WTC11 (cell line): ENCODE measurements around the gene ELMO1. TPM values are rescaled to one million over a fixed set of nuclear protein-coding genes. Genes with fewer than 3 reads are reported as not detected.

Experiments used
- ATAC-seq: fragments of 200-7000 bp; cut with Tn5 transposase; 2 replicates; pipeline ENCODE4 v1.10.0; 2021; ENCODE audit warnings: mild to moderate bottlenecking, moderate library complexity
- CTCF ChIA-PET: fragments of 300-600 bp; sonication (Branson Sonifier 250); formaldehyde crosslinking; loops from one replicate; lab custom pipeline; 2021; ENCODE audit warnings: antibody characterized with exemption; lab: Charles Lee
- POLR2A ChIA-PET: fragments of 350-600 bp; sonication (Branson Sonifier 250); formaldehyde crosslinking; loops from one replicate; lab custom pipeline; 2021; ENCODE audit warnings: antibody characterized with exemption; lab: Charles Lee
- DNase-seq: peaks from one replicate; pipeline ENCODE4 v3.0.0; 2021; ENCODE audit warnings: low spot score
- H3K27ac Mint-ChIP-seq: 2 replicates; pipeline ENCODE4 v1.8.0; 2021; ENCODE audit warnings: mixed read lengths
- H3K27me3 Mint-ChIP-seq: 2 replicates; pipeline ENCODE4 v1.8.0; 2021; ENCODE audit warnings: low read depth, mild to moderate bottlenecking, moderate library complexity, mixed read lengths
- H3K36me3 Mint-ChIP-seq: 2 replicates; pipeline ENCODE4 v1.8.0; 2021; ENCODE audit warnings: mixed read lengths
- H3K4me1 Mint-ChIP-seq: 2 replicates; pipeline ENCODE4 v1.8.0; 2022; ENCODE audit warnings: mixed read lengths
- H3K4me3 Mint-ChIP-seq: 2 replicates; pipeline ENCODE4 v1.8.0; 2021; ENCODE audit warnings: mild to moderate bottlenecking, moderate library complexity, mixed read lengths
- H3K9me3 Mint-ChIP-seq: 2 replicates; pipeline ENCODE4 v1.8.0; 2021; ENCODE audit warnings: mixed read lengths
- CBFB ChIP-seq: sonication (generic); formaldehyde crosslinking; IDR thresholded peaks from 2 replicates; pipeline ENCODE4 v1.8.1; 2022; ENCODE audit warnings: mild to moderate bottlenecking, low read depth, missing genetic modification reagents
- KAT7 ChIP-seq: sonication (generic); formaldehyde crosslinking; IDR thresholded peaks from 2 replicates; pipeline ENCODE4 v1.8.1; 2023; ENCODE audit warnings: missing genetic modification reagents, mild to moderate bottlenecking, borderline replicate concordance
- MXD4 ChIP-seq: fragments of 250-450 bp; sonication (Bioruptor Pico); IDR thresholded peaks from 2 replicates; pipeline ENCODE4 v1.8.0; 2021; ENCODE audit warnings: mild to moderate bottlenecking, moderate library complexity, borderline replicate concordance
- NFYB ChIP-seq: sonication (generic); formaldehyde crosslinking; conservative IDR thresholded peaks from 2 replicates; pipeline ENCODE4 v1.8.0; 2022; ENCODE audit warnings: low read depth, missing genetic modification reagents
- PRRX2 ChIP-seq: fragments of 250-450 bp; sonication (Bioruptor Pico); IDR thresholded peaks from 2 replicates; pipeline ENCODE4 v1.8.0; 2021; ENCODE audit warnings: mild to moderate bottlenecking
- RELA ChIP-seq: sonication (generic); formaldehyde crosslinking; IDR thresholded peaks from 2 replicates; pipeline ENCODE4 v1.8.1; 2022; ENCODE audit warnings: missing genetic modification reagents, mild to moderate bottlenecking, borderline replicate concordance
- SMAD3 ChIP-seq: sonication (generic); formaldehyde crosslinking; IDR thresholded peaks from 2 replicates; pipeline ENCODE4 v1.8.0; 2022; ENCODE audit warnings: missing genetic modification reagents, mild to moderate bottlenecking, borderline replicate concordance
- SMAD4 ChIP-seq: sonication (generic); formaldehyde crosslinking; IDR thresholded peaks from 2 replicates; pipeline ENCODE4 v1.8.0; 2022; ENCODE audit warnings: mild to moderate bottlenecking, missing genetic modification reagents
- TCF7 ChIP-seq: sonication (generic); formaldehyde crosslinking; IDR thresholded peaks from 2 replicates; pipeline ENCODE4 v1.8.0; 2022; ENCODE audit warnings: mild to moderate bottlenecking, low read depth, missing genetic modification reagents, moderate library complexity
- TP53 ChIP-seq: sonication (generic); formaldehyde crosslinking; IDR thresholded peaks from 2 replicates; pipeline ENCODE4 v1.8.1; 2023; ENCODE audit warnings: mild to moderate bottlenecking, missing genetic modification reagents
- ZNF232 ChIP-seq: sonication (generic); formaldehyde crosslinking; IDR thresholded peaks from 2 replicates; pipeline ENCODE4 v1.8.0; 2022; ENCODE audit warnings: mild to moderate bottlenecking, missing genetic modification reagents
- ZNF263 ChIP-seq: sonication (generic); formaldehyde crosslinking; IDR thresholded peaks from 2 replicates; pipeline ENCODE4 v1.8.1; 2022; ENCODE audit warnings: low read depth, mild to moderate bottlenecking, moderate library complexity, missing genetic modification reagents
- ZNF396 ChIP-seq: fragments of 250-450 bp; sonication (Bioruptor Pico); IDR thresholded peaks from 2 replicates; pipeline ENCODE4 v1.8.0; 2021; ENCODE audit warnings: mild to moderate bottlenecking, moderate library complexity, borderline replicate concordance
- total RNA-seq: library from RNA; stranded (reverse); gene quantifications from 3 replicates; pipeline ENCODE4 v1.2.3, GENCODE V29; 2021
- TF ChIP-seq, protein P1 (sequence below): sonication (generic); formaldehyde crosslinking; IDR thresholded peaks from 2 replicates; pipeline ENCODE4 v1.8.0; 2023; ENCODE audit warnings: mild to moderate bottlenecking, missing genetic modification reagents
- TF ChIP-seq, protein P2 (sequence below): sonication (generic); formaldehyde crosslinking; IDR thresholded peaks from 2 replicates; pipeline ENCODE4 v1.8.0; 2022; ENCODE audit warnings: mild to moderate bottlenecking, missing genetic modification reagents
- TF ChIP-seq, protein P3 (sequence below): sonication (generic); formaldehyde crosslinking; IDR thresholded peaks from 2 replicates; pipeline ENCODE4 v1.8.1; 2022; ENCODE audit warnings: low read depth, missing genetic modification reagents, borderline replicate concordance
- TF ChIP-seq, protein P4 (sequence below): sonication (generic); formaldehyde crosslinking; IDR thresholded peaks from 2 replicates; pipeline ENCODE4 v1.8.0; 2023; ENCODE audit warnings: missing genetic modification reagents, mild to moderate bottlenecking, borderline replicate concordance
- TF ChIP-seq, protein P5 (sequence below): sonication (generic); formaldehyde crosslinking; IDR thresholded peaks from 2 replicates; pipeline ENCODE4 v1.8.1; 2022; ENCODE audit warnings: missing genetic modification reagents, borderline replicate concordance
- TF ChIP-seq, protein P6 (sequence below): fragments of 250-450 bp; sonication (Bioruptor Pico); IDR thresholded peaks from 2 replicates; pipeline ENCODE4 v1.9.0; 2021; ENCODE audit warnings: mild to moderate bottlenecking
- TF ChIP-seq, protein P7 (sequence below): fragments of 200-600 bp; IDR thresholded peaks from 2 replicates; pipeline ENCODE4 v1.8.0; 2022; ENCODE audit warnings: antibody characterized with exemption

The ELMO1 gene
- total RNA-seq, 1 experiment from 2014 or later: 19.4 TPM

DNA sequence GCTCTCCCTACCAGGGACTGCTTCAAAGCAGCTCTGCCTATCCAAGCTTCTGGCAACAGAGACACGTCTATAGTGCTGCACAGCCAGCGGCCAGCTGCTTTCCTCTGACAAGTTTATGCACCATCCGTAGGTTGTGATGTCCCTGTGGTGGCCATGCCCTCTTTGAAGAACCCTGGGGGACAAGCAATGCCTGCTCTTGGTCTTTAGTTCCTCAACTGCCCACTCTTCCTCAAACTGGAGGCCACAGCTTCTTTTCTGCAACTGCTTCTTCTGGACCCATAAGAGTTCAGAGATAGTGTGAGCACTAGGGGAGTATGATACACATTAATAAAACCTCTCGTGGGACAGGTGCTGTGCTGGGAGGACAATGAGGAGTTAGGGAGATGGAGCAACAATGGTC is 164.9 kb downstream of the ELMO1 start:
- H3K9me3 Mint-ChIP-seq: peaks cover 3% of the 10 kb centered on the region; the same call in 1 of the 2 replicates
- ChIA-PET CTCF (interaction anchor here (1.0 to 3.9 kb wide), 5 partner anchors 35 to 212 kb away, joined by 3 to 17 read pairs (median 4); no protein-coding TSS in a partner anchor), POLR2A (no interaction called here)
- H3K27me3 Mint-ChIP-seq: no peaks in the 10 kb centered on the region
- H3K36me3 Mint-ChIP-seq: no peaks in the 10 kb centered on the region
- ATAC-seq: no peak
- peaks cover 44% of the 10 kb centered on the region for H3K4me1 Mint-ChIP-seq
- DNase-seq: no peak
- no peak overlapping the region for H3K27ac Mint-ChIP-seq
- no peak overlapping the region for H3K4me3 Mint-ChIP-seq
- TF ChIP-seq KAT7 (no peak), CBFB (CRISPR knock-in tag) (no peak), RELA (CRISPR knock-in tag) (no peak), MXD4 (CRISPR knock-in tag) (no peak), TP53 (no peak), NFYB (CRISPR knock-in tag) (no peak), SMAD4 (no peak), PRRX2 (no peak)
- TF ChIP-seq, protein P1, sequence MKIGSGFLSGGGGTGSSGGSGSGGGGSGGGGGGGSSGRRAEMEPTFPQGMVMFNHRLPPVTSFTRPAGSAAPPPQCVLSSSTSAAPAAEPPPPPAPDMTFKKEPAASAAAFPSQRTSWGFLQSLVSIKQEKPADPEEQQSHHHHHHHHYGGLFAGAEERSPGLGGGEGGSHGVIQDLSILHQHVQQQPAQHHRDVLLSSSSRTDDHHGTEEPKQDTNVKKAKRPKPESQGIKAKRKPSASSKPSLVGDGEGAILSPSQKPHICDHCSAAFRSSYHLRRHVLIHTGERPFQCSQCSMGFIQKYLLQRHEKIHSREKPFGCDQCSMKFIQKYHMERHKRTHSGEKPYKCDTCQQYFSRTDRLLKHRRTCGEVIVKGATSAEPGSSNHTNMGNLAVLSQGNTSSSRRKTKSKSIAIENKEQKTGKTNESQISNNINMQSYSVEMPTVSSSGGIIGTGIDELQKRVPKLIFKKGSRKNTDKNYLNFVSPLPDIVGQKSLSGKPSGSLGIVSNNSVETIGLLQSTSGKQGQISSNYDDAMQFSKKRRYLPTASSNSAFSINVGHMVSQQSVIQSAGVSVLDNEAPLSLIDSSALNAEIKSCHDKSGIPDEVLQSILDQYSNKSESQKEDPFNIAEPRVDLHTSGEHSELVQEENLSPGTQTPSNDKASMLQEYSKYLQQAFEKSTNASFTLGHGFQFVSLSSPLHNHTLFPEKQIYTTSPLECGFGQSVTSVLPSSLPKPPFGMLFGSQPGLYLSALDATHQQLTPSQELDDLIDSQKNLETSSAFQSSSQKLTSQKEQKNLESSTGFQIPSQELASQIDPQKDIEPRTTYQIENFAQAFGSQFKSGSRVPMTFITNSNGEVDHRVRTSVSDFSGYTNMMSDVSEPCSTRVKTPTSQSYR (CRISPR knock-in tag): no peak
- TF ChIP-seq, all 79 proteins: peak for 0

DNA sequence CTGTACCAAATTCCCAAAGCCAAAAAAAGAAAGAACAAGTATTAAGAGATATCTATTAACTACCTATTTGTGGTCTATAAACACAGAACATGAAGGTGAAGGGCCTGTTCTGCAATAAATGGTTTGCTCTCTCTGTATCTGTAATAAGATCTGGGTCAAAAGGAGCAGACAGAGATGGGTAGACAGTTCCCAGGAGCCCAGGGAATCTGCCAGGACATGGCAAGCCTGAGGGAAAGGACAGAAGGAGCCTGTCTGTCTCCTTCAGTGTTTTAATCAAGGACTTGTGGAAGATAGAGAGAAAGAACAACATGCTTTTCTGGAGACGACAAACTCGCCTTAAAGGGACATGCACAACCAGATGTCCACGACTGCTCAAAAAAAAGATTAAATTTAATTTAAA is 165.7 kb downstream of the ELMO1 start:
- peaks cover 44% of the 10 kb centered on the region for H3K4me1 Mint-ChIP-seq
- H3K4me3 Mint-ChIP-seq: no peak overlapping the region
- peaks cover 3% of the 10 kb centered on the region; the same call in 1 of the 2 replicates for H3K9me3 Mint-ChIP-seq
- ChIA-PET POLR2A (no interaction called here), CTCF (interaction anchor here (1.9 to 3.9 kb wide), 3 partner anchors 14 to 209 kb away, joined by 5 to 17 read pairs (median 7); no protein-coding TSS in a partner anchor)
- H3K27me3 Mint-ChIP-seq: no peaks in the 10 kb centered on the region
- ATAC-seq: no peak
- TF ChIP-seq, protein P2, sequence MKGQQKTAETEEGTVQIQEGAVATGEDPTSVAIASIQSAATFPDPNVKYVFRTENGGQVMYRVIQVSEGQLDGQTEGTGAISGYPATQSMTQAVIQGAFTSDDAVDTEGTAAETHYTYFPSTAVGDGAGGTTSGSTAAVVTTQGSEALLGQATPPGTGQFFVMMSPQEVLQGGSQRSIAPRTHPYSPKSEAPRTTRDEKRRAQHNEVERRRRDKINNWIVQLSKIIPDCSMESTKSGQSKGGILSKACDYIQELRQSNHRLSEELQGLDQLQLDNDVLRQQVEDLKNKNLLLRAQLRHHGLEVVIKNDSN: no peak
- TF ChIP-seq ZNF396 (CRISPR knock-in tag) (no peak), ZNF232 (CRISPR knock-in tag) (no peak), SMAD3 (CRISPR knock-in tag) (no peak), ZNF263 (no peak), TCF7 (no peak)
- TF ChIP-seq, protein P3, sequence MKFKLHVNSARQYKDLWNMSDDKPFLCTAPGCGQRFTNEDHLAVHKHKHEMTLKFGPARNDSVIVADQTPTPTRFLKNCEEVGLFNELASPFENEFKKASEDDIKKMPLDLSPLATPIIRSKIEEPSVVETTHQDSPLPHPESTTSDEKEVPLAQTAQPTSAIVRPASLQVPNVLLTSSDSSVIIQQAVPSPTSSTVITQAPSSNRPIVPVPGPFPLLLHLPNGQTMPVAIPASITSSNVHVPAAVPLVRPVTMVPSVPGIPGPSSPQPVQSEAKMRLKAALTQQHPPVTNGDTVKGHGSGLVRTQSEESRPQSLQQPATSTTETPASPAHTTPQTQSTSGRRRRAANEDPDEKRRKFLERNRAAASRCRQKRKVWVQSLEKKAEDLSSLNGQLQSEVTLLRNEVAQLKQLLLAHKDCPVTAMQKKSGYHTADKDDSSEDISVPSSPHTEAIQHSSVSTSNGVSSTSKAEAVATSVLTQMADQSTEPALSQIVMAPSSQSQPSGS (CRISPR knock-in tag): no peak
- TF ChIP-seq, protein P4, sequence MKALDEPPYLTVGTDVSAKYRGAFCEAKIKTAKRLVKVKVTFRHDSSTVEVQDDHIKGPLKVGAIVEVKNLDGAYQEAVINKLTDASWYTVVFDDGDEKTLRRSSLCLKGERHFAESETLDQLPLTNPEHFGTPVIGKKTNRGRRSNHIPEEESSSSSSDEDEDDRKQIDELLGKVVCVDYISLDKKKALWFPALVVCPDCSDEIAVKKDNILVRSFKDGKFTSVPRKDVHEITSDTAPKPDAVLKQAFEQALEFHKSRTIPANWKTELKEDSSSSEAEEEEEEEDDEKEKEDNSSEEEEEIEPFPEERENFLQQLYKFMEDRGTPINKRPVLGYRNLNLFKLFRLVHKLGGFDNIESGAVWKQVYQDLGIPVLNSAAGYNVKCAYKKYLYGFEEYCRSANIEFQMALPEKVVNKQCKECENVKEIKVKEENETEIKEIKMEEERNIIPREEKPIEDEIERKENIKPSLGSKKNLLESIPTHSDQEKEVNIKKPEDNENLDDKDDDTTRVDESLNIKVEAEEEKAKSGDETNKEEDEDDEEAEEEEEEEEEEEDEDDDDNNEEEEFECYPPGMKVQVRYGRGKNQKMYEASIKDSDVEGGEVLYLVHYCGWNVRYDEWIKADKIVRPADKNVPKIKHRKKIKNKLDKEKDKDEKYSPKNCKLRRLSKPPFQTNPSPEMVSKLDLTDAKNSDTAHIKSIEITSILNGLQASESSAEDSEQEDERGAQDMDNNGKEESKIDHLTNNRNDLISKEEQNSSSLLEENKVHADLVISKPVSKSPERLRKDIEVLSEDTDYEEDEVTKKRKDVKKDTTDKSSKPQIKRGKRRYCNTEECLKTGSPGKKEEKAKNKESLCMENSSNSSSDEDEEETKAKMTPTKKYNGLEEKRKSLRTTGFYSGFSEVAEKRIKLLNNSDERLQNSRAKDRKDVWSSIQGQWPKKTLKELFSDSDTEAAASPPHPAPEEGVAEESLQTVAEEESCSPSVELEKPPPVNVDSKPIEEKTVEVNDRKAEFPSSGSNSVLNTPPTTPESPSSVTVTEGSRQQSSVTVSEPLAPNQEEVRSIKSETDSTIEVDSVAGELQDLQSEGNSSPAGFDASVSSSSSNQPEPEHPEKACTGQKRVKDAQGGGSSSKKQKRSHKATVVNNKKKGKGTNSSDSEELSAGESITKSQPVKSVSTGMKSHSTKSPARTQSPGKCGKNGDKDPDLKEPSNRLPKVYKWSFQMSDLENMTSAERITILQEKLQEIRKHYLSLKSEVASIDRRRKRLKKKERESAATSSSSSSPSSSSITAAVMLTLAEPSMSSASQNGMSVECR (CRISPR knock-in tag): no peak
- TF ChIP-seq, protein P5, sequence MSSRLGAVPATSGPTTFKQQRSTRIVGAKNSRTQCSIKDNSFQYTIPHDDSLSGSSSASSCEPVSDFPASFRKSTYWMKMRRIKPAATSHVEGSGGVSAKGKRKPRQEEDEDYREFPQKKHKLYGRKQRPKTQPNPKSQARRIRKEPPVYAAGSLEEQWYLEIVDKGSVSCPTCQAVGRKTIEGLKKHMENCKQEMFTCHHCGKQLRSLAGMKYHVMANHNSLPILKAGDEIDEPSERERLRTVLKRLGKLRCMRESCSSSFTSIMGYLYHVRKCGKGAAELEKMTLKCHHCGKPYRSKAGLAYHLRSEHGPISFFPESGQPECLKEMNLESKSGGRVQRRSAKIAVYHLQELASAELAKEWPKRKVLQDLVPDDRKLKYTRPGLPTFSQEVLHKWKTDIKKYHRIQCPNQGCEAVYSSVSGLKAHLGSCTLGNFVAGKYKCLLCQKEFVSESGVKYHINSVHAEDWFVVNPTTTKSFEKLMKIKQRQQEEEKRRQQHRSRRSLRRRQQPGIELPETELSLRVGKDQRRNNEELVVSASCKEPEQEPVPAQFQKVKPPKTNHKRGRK: no peak
- TF ChIP-seq, protein P6, sequence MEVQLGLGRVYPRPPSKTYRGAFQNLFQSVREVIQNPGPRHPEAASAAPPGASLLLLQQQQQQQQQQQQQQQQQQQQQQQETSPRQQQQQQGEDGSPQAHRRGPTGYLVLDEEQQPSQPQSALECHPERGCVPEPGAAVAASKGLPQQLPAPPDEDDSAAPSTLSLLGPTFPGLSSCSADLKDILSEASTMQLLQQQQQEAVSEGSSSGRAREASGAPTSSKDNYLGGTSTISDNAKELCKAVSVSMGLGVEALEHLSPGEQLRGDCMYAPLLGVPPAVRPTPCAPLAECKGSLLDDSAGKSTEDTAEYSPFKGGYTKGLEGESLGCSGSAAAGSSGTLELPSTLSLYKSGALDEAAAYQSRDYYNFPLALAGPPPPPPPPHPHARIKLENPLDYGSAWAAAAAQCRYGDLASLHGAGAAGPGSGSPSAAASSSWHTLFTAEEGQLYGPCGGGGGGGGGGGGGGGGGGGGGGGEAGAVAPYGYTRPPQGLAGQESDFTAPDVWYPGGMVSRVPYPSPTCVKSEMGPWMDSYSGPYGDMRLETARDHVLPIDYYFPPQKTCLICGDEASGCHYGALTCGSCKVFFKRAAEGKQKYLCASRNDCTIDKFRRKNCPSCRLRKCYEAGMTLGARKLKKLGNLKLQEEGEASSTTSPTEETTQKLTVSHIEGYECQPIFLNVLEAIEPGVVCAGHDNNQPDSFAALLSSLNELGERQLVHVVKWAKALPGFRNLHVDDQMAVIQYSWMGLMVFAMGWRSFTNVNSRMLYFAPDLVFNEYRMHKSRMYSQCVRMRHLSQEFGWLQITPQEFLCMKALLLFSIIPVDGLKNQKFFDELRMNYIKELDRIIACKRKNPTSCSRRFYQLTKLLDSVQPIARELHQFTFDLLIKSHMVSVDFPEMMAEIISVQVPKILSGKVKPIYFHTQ (CRISPR knock-in tag): no peak
- TF ChIP-seq, protein P7, sequence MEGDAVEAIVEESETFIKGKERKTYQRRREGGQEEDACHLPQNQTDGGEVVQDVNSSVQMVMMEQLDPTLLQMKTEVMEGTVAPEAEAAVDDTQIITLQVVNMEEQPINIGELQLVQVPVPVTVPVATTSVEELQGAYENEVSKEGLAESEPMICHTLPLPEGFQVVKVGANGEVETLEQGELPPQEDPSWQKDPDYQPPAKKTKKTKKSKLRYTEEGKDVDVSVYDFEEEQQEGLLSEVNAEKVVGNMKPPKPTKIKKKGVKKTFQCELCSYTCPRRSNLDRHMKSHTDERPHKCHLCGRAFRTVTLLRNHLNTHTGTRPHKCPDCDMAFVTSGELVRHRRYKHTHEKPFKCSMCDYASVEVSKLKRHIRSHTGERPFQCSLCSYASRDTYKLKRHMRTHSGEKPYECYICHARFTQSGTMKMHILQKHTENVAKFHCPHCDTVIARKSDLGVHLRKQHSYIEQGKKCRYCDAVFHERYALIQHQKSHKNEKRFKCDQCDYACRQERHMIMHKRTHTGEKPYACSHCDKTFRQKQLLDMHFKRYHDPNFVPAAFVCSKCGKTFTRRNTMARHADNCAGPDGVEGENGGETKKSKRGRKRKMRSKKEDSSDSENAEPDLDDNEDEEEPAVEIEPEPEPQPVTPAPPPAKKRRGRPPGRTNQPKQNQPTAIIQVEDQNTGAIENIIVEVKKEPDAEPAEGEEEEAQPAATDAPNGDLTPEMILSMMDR: no peak
- H3K27ac Mint-ChIP-seq: no peak overlapping the region
- H3K36me3 Mint-ChIP-seq: no peaks in the 10 kb centered on the region
- no peak for DNase-seq
